Adrenal gland (tissue), 12 donors: ENCODE measurements around the gene CMYA5. TPM values are rescaled to one million over a fixed set of nuclear protein-coding genes. Genes with fewer than 3 reads are reported as not detected.

Source experiments
- DNase-seq, 7 donors: peaks; one replicate each; pipeline ENCODE4 v3.0.0-alpha.2; 2019 to 2020
- H3K27ac ChIP-seq, 5 donors: fragments of 200-600 bp; sonication (generic) in 4 of 5; 1 replicate in 3 of 5; 2 replicates in 2 of 5; pipeline versions ENCODE4 v1.5.1 to v1.8.0; 2016 to 2020; ENCODE audit warnings: mild to moderate bottlenecking in 1 of 5
- H3K27me3 ChIP-seq: fragments of 200-600 bp; 2 replicates; pipeline ENCODE4 v1.8.0; 2021
- H3K36me3 ChIP-seq, 2 donors: fragments of 200-600 bp; replicated peaks in 1 of 2; 1 replicate in 1 of 2; 2 replicates in 1 of 2; pipeline versions ENCODE4 v1.5.1 to v1.8.0; 2018 to 2022
- H3K4me1 ChIP-seq, 2 donors: fragments of 200-600 bp; replicated peaks in 1 of 2; 1 replicate in 1 of 2; 2 replicates in 1 of 2; pipeline versions ENCODE4 v1.5.1 to v1.8.0; 2018 to 2021
- H3K4me3 ChIP-seq, 4 donors: fragments of 200-600 bp; sonication (generic) in 3 of 4; one replicate each; pipeline ENCODE4 v1.5.1; 2016 to 2018
- H3K9me3 ChIP-seq, 3 donors: fragments of 200-600 bp; sonication (generic) in 1 of 3; replicated peaks in 1 of 3; 1 replicate in 2 of 3; 2 replicates in 1 of 3; pipeline versions ENCODE4 v1.5.1 to v1.8.0; 2016 to 2021
- POLR2A ChIP-seq, 2 donors: fragments of 450-650 bp; IDR thresholded peaks; one replicate each; pipeline ENCODE4 v1.6.1; 2017; ENCODE audit warnings: antibody characterized with exemption in 2 of 2, mild to moderate bottlenecking in 2 of 2, moderate library complexity in 1 of 2
- WGBS, 4 donors: extraction: QIAGEN DNeasy Blood & Tissue Kit in 2 of 4; methylation state at CpG; one replicate each; pipeline versions ENCODE4 v1.1.5 to v1.1.7; 2013 to 2017; 5-methylcytosine and 5-hydroxymethylcytosine counted together
- intact Hi-C, 2 donors: fragments of 100-400 bp; cut with DNase I; formaldehyde crosslinking; loops; one replicate each; pipeline versions ENCODE4 v1.14.1 to v1.15.0; 2022 to 2023
- polyA plus RNA-seq, 3 donors: library from polyadenylated mRNA; stranded (reverse); fragments of 200-250 nt in 2 of 3; fragments of 350-450 nt in 1 of 3; fragmentation: Illumina TruSeq in 1 of 3; extraction: RNeasy Lipid Tissue Mini Kit (QIAGEN cat#74804) in 1 of 3; gene quantifications; one replicate each; pipeline ENCODE4 v1.2.3, GENCODE V29; 2013 to 2014
- total RNA-seq, 9 donors: library from RNA; depleted of rRNA in 4 of 9; stranded (reverse); fragments of >200 nt in 4 of 9; fragments of 120-200 nt in 1 of 9; fragmentation: NEBNext Ultra II Directional in 1 of 9; extraction: Animal tissue kit (Norgen Biotek cat#: 25700) in 1 of 9; gene quantifications; one replicate each; pipeline versions ENCODE4 v1.1.0 to v1.2.4, GENCODE V29; 2013 to 2023
- TF ChIP-seq, protein P1 (sequence below), 6 experiments: fragments of 450-650 bp in 4 of 6; fragments of 200-600 bp in 2 of 6; sonication (generic) in 1 of 6; IDR thresholded peaks; 1 replicate in 5 of 6; 2 replicates in 1 of 6; pipeline versions ENCODE4 v1.5.1 to v1.8.0; 2016 to 2021; ENCODE audit warnings: antibody characterized with exemption in 6 of 6, mild to moderate bottlenecking in 2 of 6, moderate library complexity in 1 of 6
- donor health status: healthy with polysubstance abuse.
- donor health status: Bipolar disorder and iron deficiency.
- donor health status: DM: yes; HTN: yes; CAD: no.
- donor health status: DM: no; HTN: no; CAD: no.
- donor health status: DM: no; HTN: no; CAD: no.
- donor health status: DM: yes; HTN: yes; CAD: no.

The CMYA5 gene
- total and polyA plus RNA-seq, 12 donors, result 0.11 to 5.6 (median 0.40) TPM

DNA sequence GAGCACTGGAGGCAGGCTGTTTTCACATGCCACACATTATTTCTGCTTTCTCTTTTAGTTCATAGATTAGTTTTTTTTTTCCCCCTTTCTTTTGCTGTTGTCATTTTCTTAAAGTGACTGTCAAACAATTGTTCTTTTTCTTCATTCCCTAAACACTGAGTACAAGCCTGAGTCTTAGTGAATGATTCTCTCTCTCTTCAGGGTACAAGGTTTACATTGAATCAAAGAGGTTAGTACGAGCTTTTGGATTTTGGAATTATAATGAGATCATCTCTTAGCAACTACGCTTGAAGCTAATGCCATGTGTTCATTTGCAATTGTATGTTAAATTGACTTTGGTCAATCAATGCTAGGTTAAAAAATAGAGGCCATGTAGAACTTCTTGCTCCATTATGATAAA, 125.1 kb downstream of the CMYA5 start:
- TF ChIP-seq, protein P1, sequence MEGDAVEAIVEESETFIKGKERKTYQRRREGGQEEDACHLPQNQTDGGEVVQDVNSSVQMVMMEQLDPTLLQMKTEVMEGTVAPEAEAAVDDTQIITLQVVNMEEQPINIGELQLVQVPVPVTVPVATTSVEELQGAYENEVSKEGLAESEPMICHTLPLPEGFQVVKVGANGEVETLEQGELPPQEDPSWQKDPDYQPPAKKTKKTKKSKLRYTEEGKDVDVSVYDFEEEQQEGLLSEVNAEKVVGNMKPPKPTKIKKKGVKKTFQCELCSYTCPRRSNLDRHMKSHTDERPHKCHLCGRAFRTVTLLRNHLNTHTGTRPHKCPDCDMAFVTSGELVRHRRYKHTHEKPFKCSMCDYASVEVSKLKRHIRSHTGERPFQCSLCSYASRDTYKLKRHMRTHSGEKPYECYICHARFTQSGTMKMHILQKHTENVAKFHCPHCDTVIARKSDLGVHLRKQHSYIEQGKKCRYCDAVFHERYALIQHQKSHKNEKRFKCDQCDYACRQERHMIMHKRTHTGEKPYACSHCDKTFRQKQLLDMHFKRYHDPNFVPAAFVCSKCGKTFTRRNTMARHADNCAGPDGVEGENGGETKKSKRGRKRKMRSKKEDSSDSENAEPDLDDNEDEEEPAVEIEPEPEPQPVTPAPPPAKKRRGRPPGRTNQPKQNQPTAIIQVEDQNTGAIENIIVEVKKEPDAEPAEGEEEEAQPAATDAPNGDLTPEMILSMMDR (IDR thresholded peaks at IDR 0.05), result no peak
- no peak for TF ChIP-seq POLR2A (IDR thresholded peaks at IDR 0.05)
- H3K27me3 ChIP-seq, result no peaks in the 10 kb centered on the region
- intact Hi-C loops, result no loop called here
- no peak overlapping the region for H3K27ac ChIP-seq
- WGBS, 4 donors, result 67 to 87% (median 79%) methylated on average over 2 of the region's 2 CpGs
- H3K4me1 ChIP-seq, result no peaks in the 10 kb centered on the region
- no peak overlapping the region for H3K4me3 ChIP-seq
- H3K36me3 ChIP-seq, result no peaks in the 10 kb centered on the region
- no peaks in the 10 kb centered on the region for H3K9me3 ChIP-seq
- DNase-seq, result no peak

DNA sequence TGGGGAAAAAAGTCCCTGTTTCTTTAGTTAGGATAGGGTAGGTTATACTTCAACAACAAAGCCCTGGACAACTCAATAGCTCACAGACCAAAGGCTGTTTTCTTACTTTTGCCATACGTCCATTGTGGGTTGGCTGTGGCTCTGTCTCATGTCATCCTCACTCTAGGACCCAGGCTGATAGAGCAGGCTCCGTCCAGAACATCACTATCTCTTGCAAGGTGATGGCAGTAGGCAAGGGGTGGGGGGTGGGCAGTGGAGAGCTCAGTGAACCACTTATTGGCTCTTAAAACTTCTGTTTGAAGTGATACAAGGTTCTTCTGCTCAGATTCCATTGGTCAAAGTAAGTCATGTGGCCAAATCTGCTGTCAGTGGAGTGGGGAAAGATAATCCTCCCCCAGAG, 126.4 kb downstream of the CMYA5 start:
- H3K4me1 ChIP-seq, result no peaks in the 10 kb centered on the region
- no peaks in the 10 kb centered on the region for H3K36me3 ChIP-seq
- no peak for DNase-seq
- TF ChIP-seq, protein P1 (IDR thresholded peaks at IDR 0.05), result no peak
- no peak for TF ChIP-seq POLR2A (IDR thresholded peaks at IDR 0.05)
- intact Hi-C loops, result no loop called here
- H3K27ac ChIP-seq, result no peak overlapping the region
- H3K9me3 ChIP-seq, result no peaks in the 10 kb centered on the region
- H3K4me3 ChIP-seq, result no peak overlapping the region
- no peaks in the 10 kb centered on the region for H3K27me3 ChIP-seq
- WGBS, 4 donors, result 75 to 100% (median 95%) methylated on average over 2 of the region's 2 CpGs

DNA sequence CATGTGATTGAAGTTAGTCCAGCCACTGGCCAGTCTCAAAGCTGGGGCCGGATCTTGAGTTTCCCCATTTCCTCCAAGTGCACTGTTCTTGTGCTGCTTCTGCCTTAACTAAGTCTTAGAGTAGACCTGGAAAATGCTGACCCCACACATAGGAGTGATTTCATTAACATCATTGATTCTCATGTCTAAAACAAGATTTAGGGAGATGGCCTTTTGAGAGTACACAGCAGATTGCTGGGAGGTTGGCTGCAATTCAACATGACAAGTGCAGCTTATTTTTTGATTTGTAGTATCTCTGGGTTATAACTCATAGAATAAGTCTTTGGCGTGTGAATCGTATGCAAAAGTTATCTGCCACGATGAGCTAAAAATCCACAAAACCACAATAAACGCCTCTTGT, 131.0 kb downstream of the CMYA5 start:
- no peaks in the 10 kb centered on the region for H3K36me3 ChIP-seq
- WGBS, 4 donors, result 46 to 70% (median 57%) methylated on average over 5 of the region's 5 CpGs
- TF ChIP-seq, protein P1 (IDR thresholded peaks at IDR 0.05), result no peak
- no peak for TF ChIP-seq POLR2A (IDR thresholded peaks at IDR 0.05)
- no peak for DNase-seq
- H3K27ac ChIP-seq, result no peak overlapping the region
- H3K9me3 ChIP-seq, result no peaks in the 10 kb centered on the region
- H3K4me3 ChIP-seq, result no peak overlapping the region
- no peaks in the 10 kb centered on the region for H3K4me1 ChIP-seq
- no peaks in the 10 kb centered on the region for H3K27me3 ChIP-seq
- intact Hi-C loops, result no loop called here

DNA sequence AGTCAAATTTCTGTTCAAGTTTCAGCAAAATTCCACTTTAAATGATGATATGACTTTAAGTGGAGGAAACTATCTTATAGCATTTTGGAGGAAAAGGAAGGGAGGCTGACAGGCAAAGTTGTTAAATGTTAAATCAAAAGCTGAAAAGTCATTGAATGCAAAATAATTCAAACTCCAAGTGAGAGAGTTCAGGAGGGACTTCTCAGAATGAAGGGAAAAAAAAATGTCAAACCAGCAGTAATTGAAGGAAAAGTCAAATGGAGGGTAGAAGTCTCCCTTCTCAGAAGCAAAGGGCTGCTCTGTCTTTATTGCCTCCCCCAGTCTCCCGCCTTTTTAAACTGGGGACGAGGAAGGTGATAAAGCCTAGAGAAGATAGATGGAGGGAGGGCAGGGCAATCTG, 134.8 kb downstream of the CMYA5 start:
- WGBS, 4 donors, result 62 to 72% (median 63%) methylated on average over 2 of the region's 2 CpGs
- no peak for DNase-seq
- no peaks in the 10 kb centered on the region for H3K9me3 ChIP-seq
- no peak for TF ChIP-seq POLR2A (IDR thresholded peaks at IDR 0.05)
- TF ChIP-seq, protein P1 (IDR thresholded peaks at IDR 0.05), result no peak
- H3K36me3 ChIP-seq, result no peaks in the 10 kb centered on the region
- H3K27me3 ChIP-seq, result no peaks in the 10 kb centered on the region
- intact Hi-C loops, result no loop called here
- no peak overlapping the region for H3K27ac ChIP-seq
- H3K4me3 ChIP-seq, result no peak overlapping the region
- no peaks in the 10 kb centered on the region for H3K4me1 ChIP-seq
